Measurements from ENCODE around the gene VSTM2L. TPM values are rescaled to one million over a fixed set of nuclear protein-coding genes. Genes with fewer than 3 reads are reported as not detected.
"Not testable (repeated sequence)": the region's sequence is repeated elsewhere in the genome, so short reads cannot be mapped to it uniquely, and the experiment has no call there.

Gene VSTM2L
- total RNA-seq, 1 donor from 2014 or later = not detected

DNA sequence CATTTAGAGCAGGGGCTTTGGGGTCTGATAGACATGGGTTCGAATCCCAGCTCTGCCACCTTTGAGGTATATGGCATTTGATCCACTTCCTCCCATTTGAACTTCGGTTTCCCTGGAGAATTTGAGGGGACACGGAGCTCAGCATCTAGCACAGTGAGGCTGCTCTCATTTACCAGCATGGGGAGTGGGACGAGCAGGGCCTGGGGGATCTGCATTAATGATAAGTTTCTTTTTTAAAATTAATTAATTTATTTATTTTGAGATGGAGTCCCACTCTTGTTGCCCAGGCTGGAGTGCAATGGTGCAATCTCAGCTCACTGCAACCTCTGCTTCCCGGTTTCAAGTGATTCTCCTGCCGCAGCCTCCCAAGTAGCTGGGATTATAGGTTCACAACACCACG lies 52.6 kb downstream of the VSTM2L start:
- Histone ChIP-seq H3K9me3 (no peaks in the 10 kb centered on the region), H3K4me1 (no peaks in the 10 kb centered on the region), H3K4me3 (no peak overlapping the region), H3K27me3 (no peaks in the 10 kb centered on the region), H3K27ac (no peak overlapping the region), H3K36me3 (no peaks in the 10 kb centered on the region)
- DNase-seq (ENCODE audit: extremely low spot score in 2 of 2) = peak; percentile 31 to 42
- TF ChIP-seq POLR2AphosphoS5 (IDR thresholded peaks at IDR 0.05; ENCODE audit: insufficient read depth in 1 of 2, low read depth in 1 of 2) = no peak
- no peak for TF ChIP-seq POLR2A (IDR thresholded peaks at IDR 0.05)
- no peak for TF ChIP-seq CTCF (IDR thresholded peaks at IDR 0.05)
- intact Hi-C loops (cut with DNase I) = no loop called here

GRCh38 chr20:37956107-37956585 lies 53.2 kb downstream of the VSTM2L start:
- DNase-seq (ENCODE audit: extremely low spot score in 2 of 2) = no peak

DNA sequence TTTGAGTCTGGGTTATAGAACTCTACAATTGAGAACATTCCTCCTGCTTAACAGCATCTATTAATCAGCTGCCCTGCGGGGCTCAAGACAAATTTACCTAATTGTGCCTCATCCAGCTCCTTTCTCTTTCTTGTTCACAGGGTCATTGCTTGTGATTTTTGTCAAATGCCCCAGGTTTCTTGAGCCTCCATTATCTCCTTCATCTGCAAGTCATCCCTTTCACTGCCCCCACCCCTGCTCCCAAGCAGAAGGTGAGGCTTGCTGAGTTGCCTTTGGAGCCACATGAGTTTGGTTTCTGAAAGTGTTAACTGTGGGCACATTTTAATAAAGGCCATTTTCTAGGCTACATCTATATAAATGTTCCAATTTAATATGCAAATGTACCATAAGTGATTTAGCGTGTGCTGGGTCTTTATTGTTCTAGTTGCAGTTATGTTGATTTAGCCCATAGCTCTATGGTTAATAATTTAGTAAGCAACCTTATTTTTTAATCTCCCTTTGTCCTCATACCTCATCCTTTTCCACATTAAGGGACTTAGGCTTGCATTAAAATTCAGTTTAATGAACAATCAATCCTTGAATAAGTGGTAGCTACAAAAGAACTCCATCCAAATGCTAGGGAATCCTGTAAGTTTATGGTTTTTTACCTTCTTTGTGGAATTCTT lies 56.1 kb downstream of the VSTM2L start:
- no peaks in the 10 kb centered on the region for H3K4me1 ChIP-seq
- no peak for TF ChIP-seq POLR2AphosphoS5 (IDR thresholded peaks at IDR 0.05; ENCODE audit: insufficient read depth in 1 of 2, low read depth in 1 of 2)
- no peak for TF ChIP-seq POLR2A (IDR thresholded peaks at IDR 0.05)
- TF ChIP-seq CTCF (IDR thresholded peaks at IDR 0.05) = no peak
- DNase-seq (ENCODE audit: extremely low spot score in 2 of 2) = peak in 1 of 2 donors; percentile 18
- H3K36me3 ChIP-seq = no peaks in the 10 kb centered on the region
- no peaks in the 10 kb centered on the region for H3K27me3 ChIP-seq
- intact Hi-C loops (cut with DNase I) = no loop called here
- no peak overlapping the region for H3K27ac ChIP-seq
- H3K4me3 ChIP-seq = no peak overlapping the region
- no peaks in the 10 kb centered on the region for H3K9me3 ChIP-seq

More at GRCh38 chr20:37956107-37956585, 53.2 kb downstream of the VSTM2L start:
- intact Hi-C loops (cut with DNase I) = no loop called here
- TF ChIP-seq POLR2AphosphoS5 (IDR thresholded peaks at IDR 0.05; ENCODE audit: insufficient read depth in 1 of 2, low read depth in 1 of 2) = no peak
- no peaks in the 10 kb centered on the region for H3K4me1 ChIP-seq
- no peak overlapping the region for H3K4me3 ChIP-seq
- no peaks in the 10 kb centered on the region for H3K9me3 ChIP-seq
- no peaks in the 10 kb centered on the region for H3K36me3 ChIP-seq
- H3K27me3 ChIP-seq = no peaks in the 10 kb centered on the region
- no peak overlapping the region for H3K27ac ChIP-seq

- DNase-seq (ENCODE audit: extremely low spot score in 2 of 2) = no peak
- no peaks in the 10 kb centered on the region for H3K36me3 ChIP-seq
- no peak overlapping the region for H3K27ac ChIP-seq
- H3K9me3 ChIP-seq = no peaks in the 10 kb centered on the region
- TF ChIP-seq CTCF (IDR thresholded peaks at IDR 0.05) = no peak
- TF ChIP-seq POLR2AphosphoS5 (IDR thresholded peaks at IDR 0.05; ENCODE audit: insufficient read depth in 1 of 2, low read depth in 1 of 2) = no peak
- no peak for TF ChIP-seq POLR2A (IDR thresholded peaks at IDR 0.05)
- H3K27me3 ChIP-seq = no peaks in the 10 kb centered on the region
- intact Hi-C loops (cut with DNase I) = no loop called here
- H3K4me1 ChIP-seq = no peaks in the 10 kb centered on the region
- H3K4me3 ChIP-seq = no peak overlapping the region
These were observed 58.1 kb downstream of the VSTM2L start for GRCh38 chr20:37961066-37961465.

DNA sequence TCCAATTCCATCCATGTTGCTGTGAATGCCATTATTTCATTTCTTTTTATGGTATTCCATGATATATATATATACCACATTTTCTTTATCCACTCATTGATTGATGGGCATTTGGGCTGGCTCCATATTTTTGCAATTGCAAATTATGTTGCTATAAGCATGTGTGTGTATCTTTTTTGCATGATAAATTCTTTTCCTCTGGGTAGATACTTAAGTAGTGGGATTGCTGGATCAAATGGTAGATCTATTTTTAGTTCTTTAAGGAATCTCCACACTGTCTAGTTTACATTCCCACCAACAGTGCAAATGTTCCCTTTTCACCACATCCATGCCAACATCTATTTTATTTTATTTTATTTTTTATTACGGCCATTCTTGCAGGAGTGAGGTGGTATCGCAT lies 60.6 kb downstream of the VSTM2L start:
- DNase-seq (ENCODE audit: extremely low spot score in 2 of 2); intact Hi-C loops (cut with DNase I); H3K27me3 ChIP-seq; H3K27ac ChIP-seq; H3K9me3 ChIP-seq; H3K36me3 ChIP-seq; H3K4me3 ChIP-seq; H3K4me1 ChIP-seq: not testable (repeated sequence)

GRCh38 chr20:37968841-37969401 lies 66.0 kb downstream of the VSTM2L start:
- DNase-seq (ENCODE audit: extremely low spot score in 2 of 2) = peak; percentile 40 to 49
- Histone ChIP-seq H3K27me3 (no peaks in the 10 kb centered on the region), H3K9me3 (no peaks in the 10 kb centered on the region), H3K4me3 (no peak overlapping the region), H3K4me1 (no peaks in the 10 kb centered on the region), H3K36me3 (no peaks in the 10 kb centered on the region), H3K27ac (no peak overlapping the region)
- intact Hi-C loops (cut with DNase I) = no loop called here
- TF ChIP-seq POLR2A (IDR thresholded peaks at IDR 0.05) (no peak), POLR2AphosphoS5 (IDR thresholded peaks at IDR 0.05; ENCODE audit: insufficient read depth in 1 of 2, low read depth in 1 of 2) (no peak)

Data from vagina (tissue), 2 donors.